AG10803 (cell line): Measurements from ENCODE around the gene ZNF101.

Experiments used
- DNase-seq: peaks from one replicate; pipeline ENCODE4 v3.0.0; 2010; ENCODE audit warnings: low read depth
- H3K4me3 ChIP-seq: 2 replicates; pipeline ENCODE4 v1.5.1; 2011; ENCODE audit warnings: mild to moderate bottlenecking, low read length, control low read depth
- TF ChIP-seq, protein P1 (sequence below): conservative IDR thresholded peaks from 2 replicates; pipeline ENCODE4 v1.5.1; 2011; ENCODE audit warnings: mild to moderate bottlenecking, low read length, control low read depth, inconsistent platforms

The ZNF101 gene

DNA sequence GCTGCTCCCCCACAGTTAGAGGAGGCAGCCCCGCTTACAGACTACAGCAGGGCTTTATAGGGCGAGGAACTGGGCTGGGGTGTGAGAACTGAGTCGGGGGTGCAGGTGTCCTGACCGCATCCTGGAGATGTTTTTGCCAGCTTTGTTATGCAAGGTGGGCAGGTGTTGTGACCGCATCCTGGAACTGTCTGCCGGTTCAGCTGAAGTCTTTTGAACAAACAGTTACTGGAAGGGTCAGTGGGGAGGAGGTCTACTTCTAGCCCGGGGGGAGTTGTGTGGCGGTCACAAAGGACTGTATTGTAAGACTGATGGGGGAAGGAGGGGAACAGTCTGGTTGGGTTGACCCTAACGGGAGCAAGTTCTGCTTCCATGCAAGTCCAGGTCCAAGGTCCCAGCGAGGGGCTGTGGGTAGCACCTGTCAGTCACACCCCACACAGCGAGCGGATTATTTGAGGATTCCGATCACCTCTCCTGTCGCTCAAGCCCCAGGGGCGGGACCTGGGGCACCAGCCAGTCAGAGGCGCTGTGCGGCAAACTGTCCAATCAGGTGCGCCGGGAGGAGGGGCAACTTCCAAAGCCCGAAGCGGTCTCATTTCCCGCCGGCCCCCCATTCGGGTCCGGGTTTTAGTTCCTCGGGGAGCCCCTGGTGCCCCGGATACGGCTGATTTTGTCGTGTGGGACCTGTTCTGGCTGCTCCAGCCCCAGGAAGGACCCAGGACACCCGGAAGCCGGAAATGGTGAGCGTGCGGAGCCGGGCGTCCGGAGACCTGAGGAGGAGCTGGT is at the start of gene ZNF101:
ZNF101 (plus strand) TSS at position 610 of the 783 bp plus-strand sequence; CDS start at position 735, 125 bp downstream.
- H3K4me3 ChIP-seq: peak within 1 kb of the TSS; percentile 85
- TF ChIP-seq, protein P1, sequence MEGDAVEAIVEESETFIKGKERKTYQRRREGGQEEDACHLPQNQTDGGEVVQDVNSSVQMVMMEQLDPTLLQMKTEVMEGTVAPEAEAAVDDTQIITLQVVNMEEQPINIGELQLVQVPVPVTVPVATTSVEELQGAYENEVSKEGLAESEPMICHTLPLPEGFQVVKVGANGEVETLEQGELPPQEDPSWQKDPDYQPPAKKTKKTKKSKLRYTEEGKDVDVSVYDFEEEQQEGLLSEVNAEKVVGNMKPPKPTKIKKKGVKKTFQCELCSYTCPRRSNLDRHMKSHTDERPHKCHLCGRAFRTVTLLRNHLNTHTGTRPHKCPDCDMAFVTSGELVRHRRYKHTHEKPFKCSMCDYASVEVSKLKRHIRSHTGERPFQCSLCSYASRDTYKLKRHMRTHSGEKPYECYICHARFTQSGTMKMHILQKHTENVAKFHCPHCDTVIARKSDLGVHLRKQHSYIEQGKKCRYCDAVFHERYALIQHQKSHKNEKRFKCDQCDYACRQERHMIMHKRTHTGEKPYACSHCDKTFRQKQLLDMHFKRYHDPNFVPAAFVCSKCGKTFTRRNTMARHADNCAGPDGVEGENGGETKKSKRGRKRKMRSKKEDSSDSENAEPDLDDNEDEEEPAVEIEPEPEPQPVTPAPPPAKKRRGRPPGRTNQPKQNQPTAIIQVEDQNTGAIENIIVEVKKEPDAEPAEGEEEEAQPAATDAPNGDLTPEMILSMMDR: no peak
- DNase-seq: peak; percentile 85

DNA sequence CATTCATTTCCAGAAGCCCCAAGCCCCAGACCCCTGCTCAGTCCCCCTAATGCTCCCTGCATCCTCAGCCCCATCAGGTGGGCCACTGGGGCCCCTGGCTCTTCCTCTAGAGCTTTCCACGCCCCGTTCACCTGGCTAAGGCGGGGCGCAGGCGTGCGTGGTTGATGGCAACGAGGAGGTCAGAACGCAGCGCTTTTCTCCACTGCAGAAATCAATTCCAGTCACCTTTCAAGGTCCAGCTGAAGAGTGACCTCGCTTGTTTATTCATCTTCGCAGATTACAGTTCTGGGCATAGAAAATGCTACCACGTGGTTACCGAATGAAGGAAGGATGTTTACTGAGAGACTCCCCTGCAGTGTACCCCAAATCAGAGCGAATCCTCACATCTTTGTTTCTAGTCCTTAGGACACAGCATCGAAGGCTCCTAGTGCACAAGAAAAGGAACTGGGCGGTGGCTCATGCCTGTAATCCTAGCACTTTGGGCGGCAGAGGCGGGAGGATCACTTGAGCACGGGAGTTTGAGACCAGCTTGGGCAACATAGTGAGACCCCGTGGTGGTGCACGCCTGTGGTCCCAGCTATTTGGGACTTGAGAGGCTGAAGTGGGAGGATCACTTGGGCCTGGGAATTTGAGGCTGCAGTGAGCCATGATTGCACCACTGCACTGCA is 49.3 kb upstream of the ZNF101 start:
- peak overlapping the region; percentile 62 for H3K4me3 ChIP-seq
- no peak for DNase-seq
- TF ChIP-seq, protein P1: no peak

DNA sequence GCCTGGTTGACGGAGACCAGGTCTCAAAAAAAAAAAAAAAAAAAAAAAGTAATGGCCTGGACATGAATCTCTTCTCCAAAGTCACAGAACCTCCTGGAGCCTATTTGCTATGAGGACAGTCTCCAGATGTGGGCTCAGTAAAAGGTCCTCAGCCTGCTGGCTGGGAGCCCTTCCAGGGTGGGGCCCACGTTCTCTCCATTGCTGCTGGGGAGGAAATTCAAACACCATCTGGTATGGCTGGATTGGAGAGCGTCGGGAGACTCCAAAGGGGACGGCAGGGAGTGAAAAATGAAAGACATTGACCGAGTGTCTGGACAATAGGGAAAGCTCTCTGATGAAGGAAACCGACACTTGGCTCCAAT is 48.8 kb upstream of the ZNF101 start:
- TF ChIP-seq, protein P1: no peak
- no peak overlapping the region for H3K4me3 ChIP-seq
- DNase-seq: no peak

DNA sequence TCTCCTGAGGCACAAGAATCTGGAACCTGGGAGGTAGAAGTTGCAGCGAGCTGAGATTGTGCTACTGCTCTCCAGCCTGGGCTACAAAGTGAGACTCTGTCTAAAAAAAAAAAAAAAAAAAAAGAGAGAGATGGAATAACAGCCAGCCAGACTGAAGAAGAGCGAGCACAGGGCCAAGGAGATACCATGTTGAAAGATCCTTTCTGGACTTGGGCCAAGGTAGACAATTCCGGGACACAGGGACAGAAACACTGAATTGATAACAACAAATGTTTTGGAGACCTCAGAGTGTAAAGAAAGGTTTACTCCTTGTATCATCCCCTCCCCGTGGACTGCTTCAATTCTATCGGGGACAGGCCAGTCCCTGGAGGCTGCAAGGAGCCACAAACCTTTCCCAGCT is 45.3 kb upstream of the ZNF101 start:
- TF ChIP-seq, protein P1: no peak
- DNase-seq: no peak
- H3K4me3 ChIP-seq: no peak overlapping the region

DNA sequence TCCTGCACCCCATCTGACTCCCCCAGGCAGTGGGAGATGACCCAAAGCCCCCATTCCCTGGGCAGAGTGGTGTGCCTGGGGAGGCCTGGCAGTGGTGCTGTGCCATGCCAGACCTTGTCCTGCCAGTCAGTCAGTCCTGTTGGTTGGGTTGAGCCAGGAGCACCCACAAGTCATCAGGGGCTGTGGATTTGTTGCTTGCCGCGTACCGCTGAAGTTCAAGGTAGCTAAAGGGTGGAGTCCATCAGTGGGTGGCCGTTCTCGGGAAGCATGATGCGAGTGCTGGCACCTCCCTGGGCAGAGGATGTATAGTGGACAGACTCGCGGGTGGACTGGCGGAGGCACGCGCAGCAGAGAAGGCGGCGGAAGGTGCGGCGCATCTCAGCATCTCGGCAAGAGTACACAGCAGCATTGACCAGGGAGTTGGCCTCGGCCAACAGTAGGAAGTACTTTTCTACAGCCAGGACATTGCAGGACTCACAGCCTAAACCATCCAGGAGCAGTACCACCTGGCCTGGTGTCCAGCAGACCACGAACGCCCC is 44.5 kb upstream of the ZNF101 start:
- H3K4me3 ChIP-seq: no peak overlapping the region
- TF ChIP-seq, protein P1: no peak
- DNase-seq: no peak

DNA sequence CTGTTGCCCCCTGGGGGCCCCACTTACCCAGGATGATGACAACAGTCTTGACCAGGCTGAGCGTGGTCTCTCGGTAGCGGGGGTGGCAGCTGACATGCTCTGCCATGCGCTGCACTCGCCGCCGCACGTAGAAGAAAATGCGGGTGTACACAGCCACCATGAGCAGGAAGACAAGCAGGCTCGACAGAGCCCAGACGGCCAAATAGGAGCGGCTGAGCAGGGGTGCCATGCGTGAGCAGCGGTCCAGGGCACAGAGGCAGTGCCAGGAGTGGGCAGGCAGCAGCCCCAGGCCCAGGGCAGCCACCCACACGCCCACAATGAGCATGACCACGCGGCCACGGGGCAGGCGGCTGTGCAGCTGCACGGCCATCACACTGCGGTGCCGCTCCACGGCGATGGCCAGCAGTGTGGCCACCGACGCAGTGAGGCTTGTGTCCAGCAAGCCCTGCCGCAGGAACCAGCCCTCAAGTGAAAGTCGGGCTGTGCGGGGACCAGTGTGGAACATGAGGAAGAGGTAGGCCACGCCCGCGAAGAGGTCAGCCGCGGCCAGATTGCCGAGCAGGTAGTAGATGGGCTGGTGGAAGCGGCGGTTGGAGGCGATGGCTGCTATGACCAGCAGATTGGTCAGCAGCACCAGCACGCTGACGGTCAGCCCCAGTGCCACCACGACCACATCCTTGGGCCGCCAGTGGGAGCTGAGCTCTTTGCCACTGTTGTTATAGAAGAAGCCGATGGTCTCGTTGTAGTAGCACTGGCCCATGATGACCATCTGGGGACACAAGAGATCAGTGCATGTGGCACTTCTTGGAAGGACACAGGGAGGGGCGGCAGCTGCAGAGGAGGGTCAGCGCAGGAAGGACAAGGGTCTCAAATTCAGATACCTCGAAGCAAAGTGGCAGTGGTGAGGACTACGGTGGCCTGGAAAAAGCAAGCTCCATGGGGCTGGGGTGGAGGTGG is 41.8 kb upstream of the ZNF101 start:
- TF ChIP-seq, protein P1: no peak
- DNase-seq: no peak
- H3K4me3 ChIP-seq: no peak overlapping the region
